ENCODE results near the gene CEBPE. TPM values are rescaled to one million over a fixed set of nuclear protein-coding genes. Genes with fewer than 3 reads are reported as not detected.

The CEBPE gene
- total and polyA plus RNA-seq, 2 donors: 0.87 to 2.5 TPM

DNA sequence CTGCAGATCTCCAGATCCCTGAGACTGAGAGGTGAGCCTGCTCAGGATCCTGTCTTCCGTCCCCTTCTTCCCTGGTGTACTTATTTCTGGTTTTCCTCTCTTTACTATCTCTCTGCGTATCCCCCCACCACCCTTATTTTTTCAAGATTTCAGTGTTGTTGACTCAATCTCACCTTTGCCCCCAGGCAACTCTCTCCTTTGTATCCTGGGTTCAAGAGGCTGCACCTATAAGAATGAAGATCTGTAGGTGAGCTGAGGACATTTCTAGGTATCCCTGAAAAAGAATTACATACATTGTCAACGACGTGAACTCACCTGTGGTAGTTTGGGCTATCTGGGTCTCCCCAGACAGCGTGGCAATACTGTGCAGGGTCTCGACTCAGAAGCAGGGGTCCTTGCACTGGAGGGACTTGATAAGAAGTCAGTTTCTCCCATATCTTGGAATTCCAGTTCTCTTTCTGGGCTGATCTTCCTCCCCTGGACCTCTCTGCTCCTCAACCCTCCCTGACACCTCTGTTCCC lies 14.9 kb downstream of the CEBPE start:
- DNase-seq (ENCODE audit: low read depth in 6 of 9, low spot score in 9 of 9): no peak
- peaks cover 0 to 2% of the 10 kb centered on the region in 2 donors for H3K27me3 ChIP-seq (ENCODE audit: control insufficient read depth in 2 of 2, insufficient read depth in 1 of 2, low read length in 1 of 2)
- H3K4me3 ChIP-seq (ENCODE audit: low read length in 2 of 2): no peak overlapping the region
- WGBS: 95% methylated on average over 6 of the region's 6 CpGs
- no peak overlapping the region for H3K27ac ChIP-seq (ENCODE audit: low read depth in 1 of 2, low read length in 1 of 2)
- H3K9me3 ChIP-seq (ENCODE audit: control insufficient read depth in 2 of 2, insufficient read depth in 1 of 2, low read length in 1 of 2): peaks cover 0 to 3% of the 10 kb centered on the region in 2 donors
- H3K36me3 ChIP-seq (ENCODE audit: control insufficient read depth in 2 of 2, insufficient read depth in 2 of 2, low read length in 1 of 2): peaks cover 0 to 2% of the 10 kb centered on the region in 2 donors
- no peaks in the 10 kb centered on the region for H3K4me1 ChIP-seq (ENCODE audit: control insufficient read depth in 2 of 2, insufficient read depth in 2 of 2, low read length in 2 of 2)

GRCh38 chr14:23103581-23103980 lies 15.5 kb downstream of the CEBPE start:
- H3K9me3 ChIP-seq (ENCODE audit: control insufficient read depth in 2 of 2, insufficient read depth in 1 of 2, low read length in 1 of 2): no peaks in the 10 kb centered on the region
- H3K27me3 ChIP-seq (ENCODE audit: control insufficient read depth in 2 of 2, insufficient read depth in 1 of 2, low read length in 1 of 2): peaks cover 0 to 2% of the 10 kb centered on the region in 2 donors
- H3K36me3 ChIP-seq (ENCODE audit: control insufficient read depth in 2 of 2, insufficient read depth in 2 of 2, low read length in 1 of 2): peaks cover 2 to 8% of the 10 kb centered on the region in 2 donors
- H3K27ac ChIP-seq (ENCODE audit: low read depth in 1 of 2, low read length in 1 of 2): no peak overlapping the region
- no peak for DNase-seq (ENCODE audit: low read depth in 6 of 9, low spot score in 9 of 9)
- no peak overlapping the region for H3K4me3 ChIP-seq (ENCODE audit: low read length in 2 of 2)
- WGBS: 96% methylated on average over 4 of the region's 4 CpGs
- no peaks in the 10 kb centered on the region for H3K4me1 ChIP-seq (ENCODE audit: control insufficient read depth in 2 of 2, insufficient read depth in 2 of 2, low read length in 2 of 2)

DNA sequence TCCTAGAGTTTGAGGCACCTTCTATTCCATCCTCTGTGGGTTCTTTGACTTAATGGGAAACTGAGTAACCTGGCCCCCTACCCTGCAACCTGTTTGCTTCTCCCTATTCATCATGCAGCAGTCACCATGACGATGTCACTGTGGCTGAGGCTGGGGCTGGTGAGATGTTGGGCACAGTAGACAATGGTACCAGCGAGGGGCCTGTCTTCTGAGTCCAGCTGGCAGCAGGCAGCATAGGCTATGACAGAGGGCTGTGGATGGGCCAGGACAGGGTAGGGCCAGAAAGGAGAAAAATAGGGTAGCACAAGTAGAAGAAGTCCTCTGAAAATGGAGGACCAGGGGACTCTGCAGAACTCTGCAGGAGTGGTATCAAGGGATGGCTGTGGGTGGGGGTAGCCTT lies 16.3 kb downstream of the CEBPE start:
- WGBS: 98% methylated on average over 2 of the region's 2 CpGs
- H3K27me3 ChIP-seq (ENCODE audit: control insufficient read depth in 2 of 2, insufficient read depth in 1 of 2, low read length in 1 of 2): peaks cover 0 to 2% of the 10 kb centered on the region in 2 donors
- peaks cover 9 to 15% of the 10 kb centered on the region in 2 donors for H3K36me3 ChIP-seq (ENCODE audit: control insufficient read depth in 2 of 2, insufficient read depth in 2 of 2, low read length in 1 of 2)
- no peak overlapping the region for H3K27ac ChIP-seq (ENCODE audit: low read depth in 1 of 2, low read length in 1 of 2)
- no peak for DNase-seq (ENCODE audit: low read depth in 6 of 9, low spot score in 9 of 9)
- no peaks in the 10 kb centered on the region for H3K9me3 ChIP-seq (ENCODE audit: control insufficient read depth in 2 of 2, insufficient read depth in 1 of 2, low read length in 1 of 2)
- no peak overlapping the region for H3K4me3 ChIP-seq (ENCODE audit: low read length in 2 of 2)
- H3K4me1 ChIP-seq (ENCODE audit: control insufficient read depth in 2 of 2, insufficient read depth in 2 of 2, low read length in 2 of 2): no peaks in the 10 kb centered on the region

- DNase-seq (ENCODE audit: low read depth in 6 of 9, low spot score in 9 of 9): no peak
Measured at GRCh38 chr14:23101986-23102625, 16.9 kb downstream of the CEBPE start.

DNA sequence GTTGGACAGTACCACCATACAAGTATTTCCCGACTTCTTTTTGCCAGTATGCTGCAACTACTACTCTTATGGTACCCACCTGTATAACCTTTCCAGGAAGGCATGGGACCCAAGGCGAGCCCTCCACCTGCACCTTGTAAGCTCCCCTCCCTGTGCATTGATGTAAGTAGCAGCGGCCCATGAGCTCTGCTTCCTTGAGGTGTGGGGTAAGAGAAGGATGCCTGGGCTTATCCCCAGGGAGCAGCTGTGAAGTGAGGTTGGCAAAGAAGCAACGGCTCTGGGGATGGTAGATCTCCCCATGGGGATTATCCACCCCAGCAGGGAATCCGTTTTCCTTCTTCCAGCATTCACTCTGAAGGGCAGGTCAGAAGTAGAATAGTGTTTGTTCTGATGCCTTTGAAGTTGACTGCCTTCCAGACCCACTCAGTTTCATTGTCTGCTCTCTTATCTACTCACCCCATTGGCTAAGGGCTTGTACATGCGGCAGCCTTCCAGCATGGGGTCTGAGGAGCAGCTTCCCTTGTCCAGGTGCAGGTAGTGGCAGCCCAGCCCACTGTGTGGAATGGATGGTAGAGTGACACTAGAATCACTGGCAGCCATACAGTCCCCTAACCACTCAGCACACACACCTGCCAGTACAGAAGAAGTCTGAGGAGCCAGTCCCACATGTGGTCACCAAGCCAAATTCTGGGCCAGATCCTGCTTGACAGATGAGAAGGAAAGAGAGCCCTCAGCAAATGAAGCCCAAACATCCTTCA lies 17.7 kb downstream of the CEBPE start:
- no peak for DNase-seq (ENCODE audit: low read depth in 6 of 9, low spot score in 9 of 9)
- Histone ChIP-seq H3K4me1 (ENCODE audit: control insufficient read depth in 2 of 2, insufficient read depth in 2 of 2, low read length in 2 of 2) (peaks cover 0 to 5% of the 10 kb centered on the region in 2 donors), H3K27ac (ENCODE audit: low read depth in 1 of 2, low read length in 1 of 2) (no peak overlapping the region), H3K36me3 (ENCODE audit: control insufficient read depth in 2 of 2, insufficient read depth in 2 of 2, low read length in 1 of 2) (peaks cover 12 to 23% of the 10 kb centered on the region in 2 donors), H3K4me3 (ENCODE audit: low read length in 2 of 2) (no peak overlapping the region), H3K9me3 (ENCODE audit: control insufficient read depth in 2 of 2, insufficient read depth in 1 of 2, low read length in 1 of 2) (no peaks in the 10 kb centered on the region), H3K27me3 (ENCODE audit: control insufficient read depth in 2 of 2, insufficient read depth in 1 of 2, low read length in 1 of 2) (peaks cover 0 to 2% of the 10 kb centered on the region in 2 donors)
- 95% methylated on average over 6 of the region's 6 CpGs for WGBS

More at GRCh38 chr14:23101986-23102625, 16.9 kb downstream of the CEBPE start:
- 93% methylated on average over 10 of the region's 10 CpGs for WGBS
- Histone ChIP-seq H3K27ac (ENCODE audit: low read depth in 1 of 2, low read length in 1 of 2) (no peak overlapping the region), H3K4me1 (ENCODE audit: control insufficient read depth in 2 of 2, insufficient read depth in 2 of 2, low read length in 2 of 2) (no peaks in the 10 kb centered on the region), H3K27me3 (ENCODE audit: control insufficient read depth in 2 of 2, insufficient read depth in 1 of 2, low read length in 1 of 2) (peaks cover 0 to 2% of the 10 kb centered on the region in 2 donors), H3K36me3 (ENCODE audit: control insufficient read depth in 2 of 2, insufficient read depth in 2 of 2, low read length in 1 of 2) (peaks cover 12 to 22% of the 10 kb centered on the region in 2 donors), H3K9me3 (ENCODE audit: control insufficient read depth in 2 of 2, insufficient read depth in 1 of 2, low read length in 1 of 2) (no peaks in the 10 kb centered on the region), H3K4me3 (ENCODE audit: low read length in 2 of 2) (no peak overlapping the region)

DNA sequence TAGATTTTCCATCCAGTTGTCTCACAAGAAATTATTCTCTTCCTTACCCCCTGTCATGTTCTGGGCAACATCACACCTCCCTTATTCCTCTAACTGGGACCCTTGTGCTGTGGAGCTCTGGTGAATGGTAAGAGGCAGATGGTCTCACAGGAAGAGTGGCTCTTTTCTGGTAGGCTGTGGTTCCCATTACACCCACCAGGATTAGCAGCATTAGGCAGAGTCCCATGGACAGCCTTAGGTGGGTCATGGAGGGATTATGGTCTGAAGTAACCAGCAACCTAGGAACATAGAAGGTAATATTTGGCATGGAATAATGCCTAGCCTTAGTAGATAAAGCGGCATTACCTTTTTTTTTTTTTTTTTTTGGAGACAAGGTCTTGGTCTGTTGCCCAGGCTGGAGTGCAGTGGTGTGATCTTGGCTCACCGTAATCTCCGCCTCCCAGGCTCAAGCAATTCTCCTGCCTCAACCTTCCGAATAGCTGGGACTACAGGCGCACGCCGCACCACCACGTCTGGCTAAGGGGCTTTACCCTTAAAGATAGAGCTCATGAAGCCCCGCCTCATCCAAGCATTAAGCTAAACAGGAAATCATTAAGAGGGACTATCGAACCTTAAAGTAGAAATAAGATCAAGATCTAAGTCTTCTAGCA lies 19.7 kb downstream of the CEBPE start:
- Histone ChIP-seq H3K27ac (ENCODE audit: low read depth in 1 of 2, low read length in 1 of 2) (no peak overlapping the region), H3K4me1 (ENCODE audit: control insufficient read depth in 2 of 2, insufficient read depth in 2 of 2, low read length in 2 of 2) (peaks cover 0 to 8% of the 10 kb centered on the region in 2 donors), H3K9me3 (ENCODE audit: control insufficient read depth in 2 of 2, insufficient read depth in 1 of 2, low read length in 1 of 2) (no peaks in the 10 kb centered on the region), H3K36me3 (ENCODE audit: control insufficient read depth in 2 of 2, insufficient read depth in 2 of 2, low read length in 1 of 2) (peaks cover 12 to 23% of the 10 kb centered on the region in 2 donors), H3K4me3 (ENCODE audit: low read length in 2 of 2) (no peak overlapping the region), H3K27me3 (ENCODE audit: control insufficient read depth in 2 of 2, insufficient read depth in 1 of 2, low read length in 1 of 2) (peaks cover 0 to under 1% of the 10 kb centered on the region in 2 donors)
- WGBS: 98% methylated on average over 10 of the region's 10 CpGs
- no peak for DNase-seq (ENCODE audit: low read depth in 6 of 9, low spot score in 9 of 9)

- Histone ChIP-seq H3K27ac (ENCODE audit: low read depth in 1 of 2, low read length in 1 of 2) (no peak overlapping the region), H3K27me3 (ENCODE audit: control insufficient read depth in 2 of 2, insufficient read depth in 1 of 2, low read length in 1 of 2) (no peaks in the 10 kb centered on the region), H3K9me3 (ENCODE audit: control insufficient read depth in 2 of 2, insufficient read depth in 1 of 2, low read length in 1 of 2) (no peaks in the 10 kb centered on the region), H3K4me3 (ENCODE audit: low read length in 2 of 2) (no peak overlapping the region), H3K4me1 (ENCODE audit: control insufficient read depth in 2 of 2, insufficient read depth in 2 of 2, low read length in 2 of 2) (peaks cover 8 to 14% of the 10 kb centered on the region in 2 donors), H3K36me3 (ENCODE audit: control insufficient read depth in 2 of 2, insufficient read depth in 2 of 2, low read length in 1 of 2) (peaks cover 12 to 29% of the 10 kb centered on the region in 2 donors)
- WGBS: 90% methylated on average over 7 of the region's 7 CpGs
- no peak for DNase-seq (ENCODE audit: low read depth in 6 of 9, low spot score in 9 of 9)
Measured at GRCh38 chr14:23097786-23098185, 21.3 kb downstream of the CEBPE start.

- H3K4me1 ChIP-seq (ENCODE audit: control insufficient read depth in 2 of 2, insufficient read depth in 2 of 2, low read length in 2 of 2): peaks cover 8 to 14% of the 10 kb centered on the region in 2 donors
- no peaks in the 10 kb centered on the region for H3K9me3 ChIP-seq (ENCODE audit: control insufficient read depth in 2 of 2, insufficient read depth in 1 of 2, low read length in 1 of 2)
- H3K27me3 ChIP-seq (ENCODE audit: control insufficient read depth in 2 of 2, insufficient read depth in 1 of 2, low read length in 1 of 2): no peaks in the 10 kb centered on the region
- peak within 1 kb of the TSS; percentile 96 to 99 for H3K27ac ChIP-seq (ENCODE audit: low read depth in 1 of 2, low read length in 1 of 2)
- peak; percentile 99 to 100 (median 100) for DNase-seq (ENCODE audit: low read depth in 6 of 9, low spot score in 9 of 9)
- peak within 1 kb of the TSS; percentile 80 to 92 for H3K4me3 ChIP-seq (ENCODE audit: low read length in 2 of 2)
- under 1% methylated on average over 46 of the region's 46 CpGs for WGBS
- peaks cover 24 to 50% of the 10 kb centered on the region in 2 donors for H3K36me3 ChIP-seq (ENCODE audit: control insufficient read depth in 2 of 2, insufficient read depth in 2 of 2, low read length in 1 of 2)
Measured at GRCh38 chr14:23095196-23096108, 23.6 kb downstream of the CEBPE start, which contains the start of gene C14orf119. Gene C14orf119 (plus strand): TSS chr14:23095505. CDS start chr14:23097659, 2,154 bp downstream.
